H1 (cell line): ENCODE results near the gene TSPAN15. TPM values are rescaled to one million over a fixed set of nuclear protein-coding genes. Genes with fewer than 3 reads are reported as not detected.

ENCODE experiments used
- CTCF ChIA-PET: fragments of 300-600 bp; sonication (Branson Sonifier 250); formaldehyde crosslinking; loops from one replicate; lab custom pipeline; 2021; ENCODE audit not compliant: partially characterized antibody; lab: Charles Lee
- POLR2A ChIA-PET: fragments of 300-600 bp; sonication (Branson Sonifier 250); formaldehyde crosslinking; loops from one replicate; lab custom pipeline; 2021; ENCODE audit warnings: inconsistent platforms; ENCODE audit not compliant: partially characterized antibody; lab: Charles Lee
- DNase-seq, 2 experiments: peaks; one replicate each; pipeline versions ENCODE4 v3.0.0 to v3.0.0-alpha.2; 2010 to 2022; ENCODE audit warnings: low spot score in 2 of 2, low read depth in 1 of 2, mixed read lengths in 1 of 2
- FAIRE-seq: peaks from 2 replicates; lab custom pipeline; 2011; peaks lifted over from hg19 to GRCh38; lab: Jason Lieb, UNC
- H2AFZ ChIP-seq: 2 replicates; pipeline ENCODE4 v1.8.1; 2012; ENCODE audit warnings: low read length, inconsistent platforms
- H2AK5ac ChIP-seq: 2 replicates; pipeline ENCODE4 v1.6.1; 2013; ENCODE audit warnings: low read depth, low read length
- H2BK120ac ChIP-seq: replicated peaks from 2 replicates; pipeline ENCODE3; 2013; ENCODE audit warnings: low read depth, low read length, inconsistent platforms
- H2BK12ac ChIP-seq: 2 replicates; pipeline ENCODE4 v1.6.1; 2013; ENCODE audit warnings: low read depth, low read length
- H2BK15ac ChIP-seq: 2 replicates; pipeline ENCODE4 v1.6.1; 2013; ENCODE audit warnings: low read length
- H2BK20ac ChIP-seq: 2 replicates; pipeline ENCODE4 v1.6.1; 2013; ENCODE audit warnings: low read length
- H2BK5ac ChIP-seq: 2 replicates; pipeline ENCODE4 v1.6.1; 2013; ENCODE audit warnings: low read depth, low read length
- H3K14ac ChIP-seq: 2 replicates; pipeline ENCODE4 v1.6.1; 2013; ENCODE audit warnings: inconsistent platforms; ENCODE audit not compliant: insufficient read length
- H3K18ac ChIP-seq: 2 replicates; pipeline ENCODE4 v1.6.1; 2013; ENCODE audit warnings: low read length; ENCODE audit errors: extremely low read depth
- H3K23ac ChIP-seq: 2 replicates; pipeline ENCODE4 v1.6.1; 2013; ENCODE audit warnings: inconsistent platforms; ENCODE audit not compliant: insufficient read length
- H3K23me2 ChIP-seq: 2 replicates; pipeline ENCODE4 v1.6.1; 2013; ENCODE audit warnings: low read depth, low read length
- H3K27ac ChIP-seq: 2 replicates; pipeline ENCODE4 v1.6.1; 2011; ENCODE audit warnings: low read depth, low read length, inconsistent platforms
- H3K27me3 ChIP-seq, 4 experiments: replicated peaks in 1 of 4; 1 replicate in 1 of 4; 2 replicates in 3 of 4; pipeline versions ENCODE4 v1.6.1 to v1.8.1; 2011 to 2013; ENCODE audit warnings: low read length in 3 of 4, mild to moderate bottlenecking in 3 of 4, inconsistent platforms in 2 of 4, mixed read lengths in 2 of 4, moderate library complexity in 1 of 4; ENCODE audit not compliant: control insufficient read depth in 3 of 4, insufficient read depth in 3 of 4; ENCODE audit errors: extremely low read depth in 1 of 4
- H3K36me3 ChIP-seq, 4 experiments: 2 replicates each; pipeline versions ENCODE4 v1.6.1 to v1.8.1; 2011 to 2013; ENCODE audit warnings: mild to moderate bottlenecking in 4 of 4, low read length in 3 of 4, moderate library complexity in 2 of 4, control low read depth in 1 of 4, inconsistent platforms in 1 of 4; ENCODE audit not compliant: insufficient read depth in 4 of 4, control insufficient read depth in 2 of 4
- H3K4ac ChIP-seq: replicated peaks from 2 replicates; pipeline ENCODE3; 2013; ENCODE audit warnings: low read length, low read depth, mixed read lengths, inconsistent platforms; ENCODE audit not compliant: insufficient read length
- H3K4me1 ChIP-seq, 4 experiments: replicated peaks in 1 of 4; 1 replicate in 1 of 4; 2 replicates in 3 of 4; pipeline versions ENCODE4 v1.6.1 to v1.8.1; 2011 to 2013; ENCODE audit warnings: low read length in 3 of 4, inconsistent platforms in 2 of 4, mixed read lengths in 1 of 4; ENCODE audit not compliant: insufficient read depth in 4 of 4, control insufficient read depth in 3 of 4
- H3K4me2 ChIP-seq, 2 experiments: 2 replicates each; pipeline versions ENCODE4 v1.6.1 to v1.8.1; 2011 to 2013; ENCODE audit warnings: low read depth in 2 of 2, low read length in 2 of 2, control low read depth in 1 of 2, inconsistent platforms in 1 of 2, mild to moderate bottlenecking in 1 of 2; ENCODE audit not compliant: insufficient read depth in 1 of 2
- H3K4me3 ChIP-seq, 4 experiments: fragments of 200-600, 300-600 bp in 1 of 4; sonication (generic), shearing (Covaris generic), sonication (Bioruptor Twin) in 1 of 4; 2 replicates each; pipeline versions ENCODE4 v1.5.1 to v1.8.1; 2011 to 2016; ENCODE audit warnings: low read length in 4 of 4, low read depth in 3 of 4, control low read depth in 2 of 4, inconsistent platforms in 2 of 4, mild to moderate bottlenecking in 2 of 4, mixed read lengths in 1 of 4, moderate library complexity in 1 of 4; ENCODE audit not compliant: insufficient read depth in 2 of 4; ENCODE audit errors: extremely low read depth in 1 of 4
- H3K56ac ChIP-seq: replicated peaks from 2 replicates; pipeline ENCODE3; 2013; ENCODE audit warnings: low read depth, mild to moderate bottlenecking, mixed read lengths, low read length, inconsistent platforms; ENCODE audit not compliant: insufficient read length
- H3K79me1 ChIP-seq: 2 replicates; pipeline ENCODE4 v1.6.1; 2013; ENCODE audit warnings: low read depth, low read length, control low read depth
- H3K79me2 ChIP-seq, 2 experiments: 2 replicates each; pipeline versions ENCODE4 v1.6.1 to v1.8.1; 2012 to 2013; ENCODE audit warnings: low read length in 2 of 2, mild to moderate bottlenecking in 2 of 2, inconsistent platforms in 1 of 2; ENCODE audit not compliant: insufficient read depth in 2 of 2, control insufficient read depth in 1 of 2
- H3K9ac ChIP-seq, 4 experiments: replicated peaks in 1 of 4; 1 replicate in 1 of 4; 2 replicates in 3 of 4; pipeline versions ENCODE4 v1.6.1 to v1.8.1; 2011 to 2013; ENCODE audit warnings: low read depth in 3 of 4, low read length in 3 of 4, control low read depth in 2 of 4, mild to moderate bottlenecking in 2 of 4, moderate library complexity in 2 of 4, inconsistent platforms in 1 of 4; ENCODE audit errors: extremely low read depth in 1 of 4
- H3K9me3 ChIP-seq, 2 experiments: 2 replicates each; pipeline versions ENCODE4 v1.6.1 to v1.8.1; 2012 to 2013; ENCODE audit warnings: mild to moderate bottlenecking in 2 of 2, moderate library complexity in 2 of 2, control low read depth in 1 of 2, inconsistent platforms in 1 of 2, low read depth in 1 of 2, low read length in 1 of 2, mixed read lengths in 1 of 2; ENCODE audit not compliant: insufficient read depth in 2 of 2
- H4K20me1 ChIP-seq, 2 experiments: replicated peaks in 1 of 2; 2 replicates each; pipeline versions ENCODE3 to v1.8.1; 2011 to 2013; ENCODE audit warnings: inconsistent platforms in 2 of 2, low read length in 2 of 2, mild to moderate bottlenecking in 1 of 2; ENCODE audit not compliant: insufficient read depth in 2 of 2, control insufficient read depth in 1 of 2
- H4K5ac ChIP-seq: 2 replicates; pipeline ENCODE4 v1.6.1; 2013; ENCODE audit warnings: low read length, low read depth, mixed read lengths, inconsistent platforms; ENCODE audit not compliant: insufficient read length
- H4K8ac ChIP-seq: 2 replicates; pipeline ENCODE4 v1.8.0; 2013; ENCODE audit warnings: mild to moderate bottlenecking, moderate library complexity, low read length, inconsistent platforms; ENCODE audit not compliant: insufficient read depth; ENCODE audit errors: extremely low read depth
- H4K91ac ChIP-seq: replicated peaks from 2 replicates; pipeline ENCODE3; 2013; ENCODE audit warnings: low read length, mixed read lengths, inconsistent platforms; ENCODE audit not compliant: insufficient read length
- ASH2L ChIP-seq: fragments of 200-600, 300-600 bp; sonication (generic); IDR thresholded peaks from one replicate; pipeline ENCODE4 v1.7.1; 2017; ENCODE audit warnings: low read length
- KDM1A ChIP-seq: fragments of 200-600, 300-600 bp; sonication (generic); IDR thresholded peaks from 2 replicates; pipeline ENCODE4 v1.7.1; 2016; ENCODE audit warnings: mild to moderate bottlenecking, low read length, borderline replicate concordance
- ZNF274 ChIP-seq: IDR thresholded peaks from 2 replicates; pipeline ENCODE4 v1.7.0; 2012; ENCODE audit warnings: low read length, borderline replicate concordance; ENCODE audit errors: extremely low read depth
- WGBS, 2 experiments: shearing (Covaris generic) in 1 of 2; methylation state at CpG; one replicate each; pipeline versions ENCODE4 v1.1.6 to v1.1.7; 2013 to 2015; ENCODE audit warnings: low lambda C conversion rate in 2 of 2, mixed read lengths in 2 of 2, inconsistent platforms in 1 of 2, low coverage in 1 of 2, missing lambda C conversion rate in 1 of 2; ENCODE audit not compliant: insufficient replicate concordance in 2 of 2, insufficient coverage in 1 of 2, insufficient read length in 1 of 2; ENCODE audit errors: extremely low coverage in 1 of 2, missing lambda C conversion rate in 1 of 2; 5-methylcytosine and 5-hydroxymethylcytosine counted together
- polyA plus RNA-seq, 7 experiments: library from polyadenylated mRNA; depleted of rRNA in 3 of 7; stranded (reverse) in 5 of 7; unstranded in 2 of 7; fragments of >200 nt in 5 of 7; fragments of 200-250 nt in 2 of 7; gene quantifications; 1 replicate in 5 of 7; 2 replicates in 1 of 7; 4 replicates in 1 of 7; pipeline versions ENCODE4 v1.2.1 to v1.2.3, GENCODE V29; 2011 to 2013; ENCODE audit warnings: missing spikeins in 2 of 7, mixed read lengths in 2 of 7
- total RNA-seq: library from RNA; stranded (reverse); fragmentation: NEBNext Ultra II Directional; extraction: Animal tissue kit (Norgen Biotek cat#: 25700); gene quantifications from 2 replicates; pipeline ENCODE4 v1.2.1, GENCODE V29; 2021

Gene TSPAN15
- total and polyA plus RNA-seq, 2 of the 8 experiments (the other 6 are each of a cell fraction or from before 2014, with no cell fraction given), result 9.7 to 20.0 TPM

- H3K4me3 ChIP-seq, result no peak overlapping the region
- POLR2A ChIA-PET, result no interaction called here
- H4K91ac ChIP-seq, result no peak overlapping the region
- CTCF ChIA-PET, result interaction anchor here (9.5 kb wide), 1 partner anchor 23 kb away, joined by 92 read pairs; the partner anchor contains the start of gene TSPAN15
- no peak overlapping the region for H3K18ac ChIP-seq
- no peak overlapping the region for H3K4ac ChIP-seq
- H3K4me2 ChIP-seq, result no peak overlapping the region
- peaks cover 0 to 5% (median 0%) of the 10 kb centered on the region in 4 experiments; a peak in 4 of 7 replicates for H3K4me1 ChIP-seq
- H3K79me2 ChIP-seq, result no peaks in the 10 kb centered on the region
- no peak overlapping the region for H2BK12ac ChIP-seq
- H2BK15ac ChIP-seq, result no peak overlapping the region
- no peak overlapping the region for H3K14ac ChIP-seq
- H2BK5ac ChIP-seq, result no peak overlapping the region
- no peak overlapping the region for H3K9ac ChIP-seq
- no peaks in the 10 kb centered on the region for H3K9me3 ChIP-seq
- no peak overlapping the region for H4K8ac ChIP-seq
- FAIRE-seq, result no peak
- WGBS, 2 experiments, result 93% methylated on average over 4 of the region's 4 CpGs; no CpG with 5 or more reads in 1 of the 2 experiments
- no peak overlapping the region for H3K23ac ChIP-seq
- H3K36me3 ChIP-seq, result no peaks in the 10 kb centered on the region
- H3K56ac ChIP-seq, result no peak overlapping the region
- H2BK20ac ChIP-seq, result no peak overlapping the region
- H3K27me3 ChIP-seq, result no peaks in the 10 kb centered on the region
- H3K27ac ChIP-seq, result no peak overlapping the region
- no peaks in the 10 kb centered on the region for H3K79me1 ChIP-seq
- no peak overlapping the region for H2BK120ac ChIP-seq
- no peak overlapping the region for H2AK5ac ChIP-seq
- no peaks in the 10 kb centered on the region for H3K23me2 ChIP-seq
- no peak overlapping the region for H4K5ac ChIP-seq
- no peaks in the 10 kb centered on the region for H4K20me1 ChIP-seq
- DNase-seq, result no peak
- H2AFZ ChIP-seq, result no peak overlapping the region
- TF ChIP-seq ASH2L, result no peak
- no peak for TF ChIP-seq KDM1A
- no peak for TF ChIP-seq ZNF274
These were observed 21.3 kb downstream of the TSPAN15 start for GRCh38 chr10:69472544-69472943.
